Retinal pigment epithelial cell (primary cell): ENCODE data around the gene SELENON.

Experiments
- DNase-seq: peaks from one replicate; pipeline ENCODE4 v3.0.0-alpha.2; 2010; ENCODE audit warnings: low read depth
- H3K4me3 ChIP-seq: 2 replicates; pipeline ENCODE4 v1.5.1; 2011; ENCODE audit warnings: mild to moderate bottlenecking, low read length, control low read depth, moderate library complexity
- TF ChIP-seq, protein P1 (sequence below): conservative IDR thresholded peaks from 2 replicates; pipeline ENCODE4 v1.5.1; 2011; ENCODE audit warnings: low read depth, low read length, control low read depth, inconsistent platforms

Gene SELENON

GRCh38 chr1:25811384-25812082, 11.5 kb downstream of the SELENON start:
- no peak overlapping the region for H3K4me3 ChIP-seq
- DNase-seq, result no peak
- TF ChIP-seq, protein P1, sequence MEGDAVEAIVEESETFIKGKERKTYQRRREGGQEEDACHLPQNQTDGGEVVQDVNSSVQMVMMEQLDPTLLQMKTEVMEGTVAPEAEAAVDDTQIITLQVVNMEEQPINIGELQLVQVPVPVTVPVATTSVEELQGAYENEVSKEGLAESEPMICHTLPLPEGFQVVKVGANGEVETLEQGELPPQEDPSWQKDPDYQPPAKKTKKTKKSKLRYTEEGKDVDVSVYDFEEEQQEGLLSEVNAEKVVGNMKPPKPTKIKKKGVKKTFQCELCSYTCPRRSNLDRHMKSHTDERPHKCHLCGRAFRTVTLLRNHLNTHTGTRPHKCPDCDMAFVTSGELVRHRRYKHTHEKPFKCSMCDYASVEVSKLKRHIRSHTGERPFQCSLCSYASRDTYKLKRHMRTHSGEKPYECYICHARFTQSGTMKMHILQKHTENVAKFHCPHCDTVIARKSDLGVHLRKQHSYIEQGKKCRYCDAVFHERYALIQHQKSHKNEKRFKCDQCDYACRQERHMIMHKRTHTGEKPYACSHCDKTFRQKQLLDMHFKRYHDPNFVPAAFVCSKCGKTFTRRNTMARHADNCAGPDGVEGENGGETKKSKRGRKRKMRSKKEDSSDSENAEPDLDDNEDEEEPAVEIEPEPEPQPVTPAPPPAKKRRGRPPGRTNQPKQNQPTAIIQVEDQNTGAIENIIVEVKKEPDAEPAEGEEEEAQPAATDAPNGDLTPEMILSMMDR, result no peak

- TF ChIP-seq, protein P1, result no peak
- DNase-seq, result no peak
- H3K4me3 ChIP-seq, result no peak overlapping the region
These were observed 13.2 kb downstream of the SELENON start for GRCh38 chr1:25813071-25813733.

- TF ChIP-seq, protein P1, result no peak
- no peak for DNase-seq
- no peak overlapping the region for H3K4me3 ChIP-seq
These were observed 13.9 kb downstream of the SELENON start for GRCh38 chr1:25813734-25814471.

DNA sequence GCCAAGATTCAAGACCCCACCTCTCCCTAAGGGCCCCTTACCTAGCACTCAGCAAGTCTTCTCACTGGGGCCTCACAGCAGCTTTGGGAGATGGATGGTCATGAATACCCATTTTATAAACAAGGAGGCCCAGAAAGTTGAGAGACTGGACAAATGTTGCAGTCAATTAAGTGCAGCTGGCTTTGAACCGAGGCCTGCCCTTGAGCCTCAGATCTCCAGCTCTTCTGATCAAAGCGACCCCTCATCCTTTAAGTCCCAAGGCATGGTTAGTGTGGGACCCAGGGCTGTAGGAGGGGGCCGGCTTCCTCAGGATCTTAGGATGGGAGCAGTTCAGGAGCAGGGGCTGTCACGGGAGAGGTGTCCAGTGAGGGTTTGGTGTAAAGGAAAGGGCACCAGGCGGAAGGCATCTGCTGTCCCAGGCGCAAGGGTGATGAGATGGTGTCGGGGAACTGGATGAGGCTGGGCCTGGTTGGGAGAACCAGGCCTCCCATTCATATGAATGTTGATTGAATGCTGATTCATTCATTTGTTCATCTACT, 14.6 kb downstream of the SELENON start:
- TF ChIP-seq, protein P1, result no peak
- H3K4me3 ChIP-seq, result no peak overlapping the region
- no peak for DNase-seq

GRCh38 chr1:25815208-25816111, 15.5 kb downstream of the SELENON start:
- TF ChIP-seq, protein P1, result no peak
- DNase-seq, result no peak
- H3K4me3 ChIP-seq, result no peak overlapping the region

- TF ChIP-seq, protein P1, result no peak
- no peak for DNase-seq
- H3K4me3 ChIP-seq, result no peak overlapping the region
These were observed 16.2 kb downstream of the SELENON start for GRCh38 chr1:25816112-25816718.
